ENCODE data around the gene RGS3.

DNA sequence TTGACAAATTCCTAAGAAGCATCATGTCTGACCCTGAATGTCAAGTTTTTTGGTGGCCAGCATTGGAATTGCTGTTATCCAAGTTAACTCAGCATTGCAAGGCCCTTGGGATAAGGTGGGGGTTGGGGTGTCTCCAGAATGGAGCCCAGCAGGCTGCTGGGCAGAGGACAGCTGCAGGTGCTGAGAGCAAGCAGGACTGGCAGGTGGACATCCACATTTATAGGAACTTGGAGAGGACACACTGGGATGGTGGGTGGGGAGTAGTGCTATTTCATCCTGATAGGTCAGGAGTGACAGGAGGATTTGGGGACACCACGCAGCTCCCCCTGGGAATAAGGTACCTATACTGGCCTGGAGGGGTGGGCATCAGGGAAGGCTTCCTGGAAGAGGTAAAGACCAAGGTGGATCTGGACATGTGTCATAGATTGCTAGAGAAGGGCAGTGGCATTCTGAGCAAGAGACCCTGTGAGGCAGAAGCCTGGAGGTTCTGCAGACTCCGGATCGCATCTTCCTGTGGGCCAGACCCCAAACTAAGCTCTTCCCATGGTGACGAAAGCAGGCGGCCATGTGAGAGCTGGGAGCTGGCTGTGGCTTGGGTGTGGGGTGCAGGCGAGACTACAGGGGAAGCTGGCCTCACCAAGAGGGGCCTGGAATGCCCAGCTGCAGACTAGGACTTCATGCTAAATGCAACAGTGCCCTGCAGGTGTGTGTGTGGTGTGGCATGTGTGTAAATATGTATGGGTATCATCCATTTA, 148.1 kb downstream of the RGS3 start:
- TF ChIP-seq, protein P1, sequence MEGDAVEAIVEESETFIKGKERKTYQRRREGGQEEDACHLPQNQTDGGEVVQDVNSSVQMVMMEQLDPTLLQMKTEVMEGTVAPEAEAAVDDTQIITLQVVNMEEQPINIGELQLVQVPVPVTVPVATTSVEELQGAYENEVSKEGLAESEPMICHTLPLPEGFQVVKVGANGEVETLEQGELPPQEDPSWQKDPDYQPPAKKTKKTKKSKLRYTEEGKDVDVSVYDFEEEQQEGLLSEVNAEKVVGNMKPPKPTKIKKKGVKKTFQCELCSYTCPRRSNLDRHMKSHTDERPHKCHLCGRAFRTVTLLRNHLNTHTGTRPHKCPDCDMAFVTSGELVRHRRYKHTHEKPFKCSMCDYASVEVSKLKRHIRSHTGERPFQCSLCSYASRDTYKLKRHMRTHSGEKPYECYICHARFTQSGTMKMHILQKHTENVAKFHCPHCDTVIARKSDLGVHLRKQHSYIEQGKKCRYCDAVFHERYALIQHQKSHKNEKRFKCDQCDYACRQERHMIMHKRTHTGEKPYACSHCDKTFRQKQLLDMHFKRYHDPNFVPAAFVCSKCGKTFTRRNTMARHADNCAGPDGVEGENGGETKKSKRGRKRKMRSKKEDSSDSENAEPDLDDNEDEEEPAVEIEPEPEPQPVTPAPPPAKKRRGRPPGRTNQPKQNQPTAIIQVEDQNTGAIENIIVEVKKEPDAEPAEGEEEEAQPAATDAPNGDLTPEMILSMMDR (IDR thresholded peaks at IDR 0.05), result no peak
- TF ChIP-seq POLR2A (IDR thresholded peaks at IDR 0.05), result no peak
